AG09319 (cell line): Measurements from ENCODE around the gene CLEC10A.

Experiments
- DNase-seq: peaks from one replicate; pipeline ENCODE4 v3.0.0-alpha.2; 2010; ENCODE audit warnings: low read depth; ENCODE audit errors: extremely low read depth
- CTCF ChIP-seq: IDR thresholded peaks from 2 replicates; pipeline ENCODE4 v1.5.1; 2011; ENCODE audit warnings: low read depth, mild to moderate bottlenecking, inconsistent platforms, low read length, moderate library complexity

The CLEC10A gene

GRCh38 chr17:7120123-7120522 lies 40.1 kb upstream of the CLEC10A start:
- DNase-seq, result no peak
- TF ChIP-seq CTCF, result no peak

- no peak for DNase-seq
- no peak for TF ChIP-seq CTCF
Observed at GRCh38 chr17:7119314-7119713, 39.3 kb upstream of the CLEC10A start.

- no peak for TF ChIP-seq CTCF
- DNase-seq, result no peak
Observed at GRCh38 chr17:7114875-7115614, 35.0 kb upstream of the CLEC10A start.

GRCh38 chr17:7114241-7114874 lies 34.3 kb upstream of the CLEC10A start, which contains the start of gene ASGR2:
TSS of gene ASGR2 (minus strand) at chr17:7114822. CDS start at chr17:7114240, 582 bp downstream.
- no peak for TF ChIP-seq CTCF
- DNase-seq, result no peak

GRCh38 chr17:7113273-7114071 lies 33.4 kb upstream of the CLEC10A start:
- no peak for DNase-seq
- no peak for TF ChIP-seq CTCF

GRCh38 chr17:7112510-7113108 lies 32.6 kb upstream of the CLEC10A start:
- no peak for DNase-seq
- no peak for TF ChIP-seq CTCF
